Type B pancreatic cell (in vitro differentiated cells): ENCODE results near the gene UQCRQ. TPM values are rescaled to one million over a fixed set of nuclear protein-coding genes. Genes with fewer than 3 reads are reported as not detected.

ENCODE experiments used
- total RNA-seq: library from RNA; stranded (reverse); gene quantifications from 2 replicates; pipeline ENCODE4 v1.2.1, GENCODE V29; 2021; ENCODE audit warnings: low replicate concordance

The UQCRQ gene
- total RNA-seq, 1 donor from 2014 or later = 445 TPM

Other genes with a start within 250 kb of the UQCRQ start
- not detected in 2 replicates for gene IL13, start 208.5 kb upstream of the UQCRQ start, total RNA-seq
- not detected in 2 replicates for gene IL4, start 192.7 kb upstream of the UQCRQ start, total RNA-seq
- 15.6 and 20.0 TPM in 2 replicates for gene KIF3A, start 129.1 kb upstream of the UQCRQ start, total RNA-seq
- 0.76 and 1.4 TPM in 2 replicates for gene CCNI2, start 119.2 kb upstream of the UQCRQ start, total RNA-seq
- 62.7 and 68.1 TPM in 2 replicates for gene SEPTIN8, start 89.4 kb upstream of the UQCRQ start, total RNA-seq
- gene SOWAHA, start 53.3 kb upstream of the UQCRQ start, total RNA-seq = 2.5 and 4.4 TPM in 2 replicates
- gene SHROOM1, start 36.0 kb upstream of the UQCRQ start, total RNA-seq = 7.2 and 7.6 TPM in 2 replicates
- gene GDF9, start 173 bp upstream of the UQCRQ start, total RNA-seq = 1.4 and 1.5 TPM in 2 replicates
- 2.5 and 2.9 TPM in 2 replicates for gene LEAP2, start 7.0 kb downstream of the UQCRQ start, total RNA-seq
- gene AFF4, start 97.0 kb downstream of the UQCRQ start, total RNA-seq = 69.9 and 78.1 TPM in 2 replicates
- gene ZCCHC10, start 159.9 kb downstream of the UQCRQ start, total RNA-seq = 22.1 and 23.1 TPM in 2 replicates
- 134 and 140 TPM in 2 replicates for gene HSPA4, start 185.4 kb downstream of the UQCRQ start, total RNA-seq